ENCODE results near the gene AFF2.

AFF2 gene

GRCh38 chrX:148991502-148991901 lies 491.1 kb downstream of the AFF2 start (continued):
- TF ChIP-seq TSHZ2 (CRISPR knock-in tag; IDR thresholded peaks at IDR 0.05) = no peak
- no peak for TF ChIP-seq ZC3H10 (CRISPR knock-in tag; IDR thresholded peaks at IDR 0.05)

GRCh38 chrX:148995661-148996060 lies 495.2 kb downstream of the AFF2 start:
- no peak for TF ChIP-seq OSR1 (CRISPR knock-in tag; IDR thresholded peaks at IDR 0.05)
- TF ChIP-seq ZC3H10 (CRISPR knock-in tag; IDR thresholded peaks at IDR 0.05) = no peak
- TF ChIP-seq CREB5 (CRISPR knock-in tag; IDR thresholded peaks at IDR 0.05; ENCODE audit: low read depth) = no peak
- TF ChIP-seq ZNF70 (CRISPR knock-in tag; IDR thresholded peaks at IDR 0.05) = no peak
- no peak for TF ChIP-seq PATZ1 (CRISPR knock-in tag; IDR thresholded peaks at IDR 0.05; ENCODE audit: borderline replicate concordance)
- TF ChIP-seq ZFP30 (CRISPR knock-in tag; IDR thresholded peaks at IDR 0.05) = no peak
- TF ChIP-seq ZNF565 (CRISPR knock-in tag; conservative IDR thresholded peaks at IDR 0.05; ENCODE audit: low read depth) = no peak
- no peak for TF ChIP-seq ESRRG (CRISPR knock-in tag; IDR thresholded peaks at IDR 0.05)
- TF ChIP-seq TOX (CRISPR knock-in tag; IDR thresholded peaks at IDR 0.05; ENCODE audit: borderline replicate concordance) = no peak
- TF ChIP-seq TCF4 (CRISPR knock-in tag; IDR thresholded peaks at IDR 0.05; ENCODE audit: borderline replicate concordance) = no peak
- no peak for TF ChIP-seq SNAI2 (CRISPR knock-in tag; IDR thresholded peaks at IDR 0.05)
- TF ChIP-seq TSHZ2 (CRISPR knock-in tag; IDR thresholded peaks at IDR 0.05) = no peak
- TF ChIP-seq ISL1 (CRISPR knock-in tag; IDR thresholded peaks at IDR 0.05) = no peak
- no peak for TF ChIP-seq BACH2 (CRISPR knock-in tag; IDR thresholded peaks at IDR 0.05; ENCODE audit: borderline replicate concordance)
- TF ChIP-seq ARNTL (CRISPR knock-in tag; IDR thresholded peaks at IDR 0.05; ENCODE audit: borderline replicate concordance, low read depth) = no peak
- TF ChIP-seq RARB (CRISPR knock-in tag; IDR thresholded peaks at IDR 0.05) = no peak
- TF ChIP-seq POU6F1 (CRISPR knock-in tag; IDR thresholded peaks at IDR 0.05; ENCODE audit: borderline replicate concordance, low read depth) = no peak
- no peak for ATAC-seq

GRCh38 chrX:149002320-149002719 lies 501.9 kb downstream of the AFF2 start:
- no peak for ATAC-seq
- TF ChIP-seq CREB5 (CRISPR knock-in tag; IDR thresholded peaks at IDR 0.05; ENCODE audit: low read depth) (no peak), ZNF565 (CRISPR knock-in tag; conservative IDR thresholded peaks at IDR 0.05; ENCODE audit: low read depth) (no peak), ZNF70 (CRISPR knock-in tag; IDR thresholded peaks at IDR 0.05) (no peak), TCF4 (CRISPR knock-in tag; IDR thresholded peaks at IDR 0.05; ENCODE audit: borderline replicate concordance) (no peak), CSDC2 (CRISPR knock-in tag; IDR thresholded peaks at IDR 0.05) (no peak), BACH2 (CRISPR knock-in tag; IDR thresholded peaks at IDR 0.05; ENCODE audit: borderline replicate concordance) (no peak), ZC3H10 (CRISPR knock-in tag; IDR thresholded peaks at IDR 0.05) (no peak), POU6F1 (CRISPR knock-in tag; IDR thresholded peaks at IDR 0.05; ENCODE audit: borderline replicate concordance, low read depth) (no peak), OSR1 (CRISPR knock-in tag; IDR thresholded peaks at IDR 0.05) (no peak), GLIS3 (CRISPR knock-in tag; IDR thresholded peaks at IDR 0.05) (no peak), PATZ1 (CRISPR knock-in tag; IDR thresholded peaks at IDR 0.05; ENCODE audit: borderline replicate concordance) (no peak), ZFP30 (CRISPR knock-in tag; IDR thresholded peaks at IDR 0.05) (no peak), SNAI2 (CRISPR knock-in tag; IDR thresholded peaks at IDR 0.05) (no peak)
